GM23248 (cell line): ENCODE results near the gene ST6GAL1.

Source experiments
- EZH2 ChIP-seq: fragments of 200-600 bp; sonication (generic); IDR thresholded peaks from 2 replicates; pipeline ENCODE4 v1.6.1; 2018; ENCODE audit warnings: antibody characterized with exemption, mild to moderate bottlenecking; ENCODE audit not compliant: insufficient read depth, poor library complexity, severe bottlenecking
- EZH2phosphoT487 ChIP-seq: fragments of 200-600 bp; sonication (generic); IDR thresholded peaks from 2 replicates; pipeline ENCODE4 v1.6.1; 2018; ENCODE audit warnings: antibody characterized with exemption, moderate library complexity, mild to moderate bottlenecking, low read depth; ENCODE audit not compliant: insufficient read depth

DNA sequence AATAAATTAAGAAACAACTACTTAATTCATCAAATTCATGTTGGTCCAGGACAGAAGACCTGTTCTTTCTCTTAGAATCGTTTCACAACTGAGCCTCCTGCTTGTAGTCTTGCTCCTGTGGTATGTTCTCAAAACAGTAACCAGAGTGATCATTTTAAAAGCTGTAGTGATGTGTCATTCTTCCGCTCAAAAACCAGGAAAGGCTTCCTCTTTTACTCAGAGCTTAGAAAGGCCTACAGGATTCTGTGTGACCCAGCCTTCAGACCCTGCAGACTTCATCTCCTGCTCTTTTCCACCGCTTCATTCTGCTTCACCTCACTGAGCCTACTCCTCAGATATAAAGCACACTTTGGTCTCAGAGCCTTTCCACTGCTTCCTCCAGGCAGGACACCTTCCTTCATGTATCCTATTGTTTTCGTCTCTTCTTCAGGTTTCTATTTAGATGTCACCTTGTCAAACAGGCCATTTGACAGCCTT lies 22.7 kb downstream of the ST6GAL1 start:
- no peak for TF ChIP-seq EZH2phosphoT487
- no peak for TF ChIP-seq EZH2
